ENCODE results near the gene ARID3B.
"Not testable (repeated sequence)": the region's sequence is repeated elsewhere in the genome, so short reads cannot be mapped to it uniquely, and the experiment has no call there.

ARID3B gene

DNA sequence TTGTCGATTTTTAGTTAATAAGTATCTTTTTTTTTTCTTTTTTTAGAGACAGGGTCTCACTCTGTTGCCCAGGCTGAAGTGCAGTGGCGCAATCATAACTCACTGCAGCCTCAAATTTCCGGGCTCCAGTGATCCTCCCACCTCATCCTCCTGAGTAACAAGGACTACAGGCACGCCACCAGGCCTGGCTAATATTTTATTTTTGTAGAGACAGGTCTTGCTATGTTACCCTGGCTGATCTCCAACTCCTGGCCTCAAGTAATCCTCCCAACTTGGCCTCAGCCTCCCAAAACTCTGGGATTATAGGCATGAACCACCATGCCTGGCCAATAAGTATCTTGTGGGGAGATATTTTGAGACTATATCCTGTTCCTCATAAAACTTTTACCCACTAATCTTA lies 29.4 kb upstream of the ARID3B start:
- no peak overlapping the region for H3K27ac ChIP-seq (ENCODE audit: low read length)
- no peaks in the 10 kb centered on the region for H4K20me1 ChIP-seq (ENCODE audit: insufficient read depth, low read length)
- no peak overlapping the region for H2AFZ ChIP-seq (ENCODE audit: low read depth, low read length)
- H3K9ac ChIP-seq (ENCODE audit: low read depth, low read length), result no peak overlapping the region
- TF ChIP-seq, protein P1, sequence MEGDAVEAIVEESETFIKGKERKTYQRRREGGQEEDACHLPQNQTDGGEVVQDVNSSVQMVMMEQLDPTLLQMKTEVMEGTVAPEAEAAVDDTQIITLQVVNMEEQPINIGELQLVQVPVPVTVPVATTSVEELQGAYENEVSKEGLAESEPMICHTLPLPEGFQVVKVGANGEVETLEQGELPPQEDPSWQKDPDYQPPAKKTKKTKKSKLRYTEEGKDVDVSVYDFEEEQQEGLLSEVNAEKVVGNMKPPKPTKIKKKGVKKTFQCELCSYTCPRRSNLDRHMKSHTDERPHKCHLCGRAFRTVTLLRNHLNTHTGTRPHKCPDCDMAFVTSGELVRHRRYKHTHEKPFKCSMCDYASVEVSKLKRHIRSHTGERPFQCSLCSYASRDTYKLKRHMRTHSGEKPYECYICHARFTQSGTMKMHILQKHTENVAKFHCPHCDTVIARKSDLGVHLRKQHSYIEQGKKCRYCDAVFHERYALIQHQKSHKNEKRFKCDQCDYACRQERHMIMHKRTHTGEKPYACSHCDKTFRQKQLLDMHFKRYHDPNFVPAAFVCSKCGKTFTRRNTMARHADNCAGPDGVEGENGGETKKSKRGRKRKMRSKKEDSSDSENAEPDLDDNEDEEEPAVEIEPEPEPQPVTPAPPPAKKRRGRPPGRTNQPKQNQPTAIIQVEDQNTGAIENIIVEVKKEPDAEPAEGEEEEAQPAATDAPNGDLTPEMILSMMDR (IDR thresholded peaks at IDR 0.05; ENCODE audit: borderline replicate concordance, extremely low read depth, low read length, poor library complexity, severe bottlenecking), result no peak
- no peak for TF ChIP-seq EZH2 (IDR thresholded peaks at IDR 0.05; ENCODE audit: borderline replicate concordance, low read depth, low read length, severe bottlenecking)
- peaks cover 2% of the 10 kb centered on the region; the same call in 1 of the 2 replicates for H3K4me1 ChIP-seq (ENCODE audit: insufficient read depth, low read length)
- H3K36me3 ChIP-seq (ENCODE audit: insufficient read depth, low read length), result no peaks in the 10 kb centered on the region
- H3K79me2 ChIP-seq (ENCODE audit: insufficient read depth, low read length), result no peaks in the 10 kb centered on the region
- DNase-seq (no peak), ATAC-seq (ENCODE audit: insufficient read depth, low read depth) (no peak)
- H3K9me3 ChIP-seq (ENCODE audit: insufficient read depth, low read length, severe bottlenecking), result no peaks in the 10 kb centered on the region
- H3K4me3 ChIP-seq (ENCODE audit: low read depth in 1 of 2, low read length in 2 of 2), result no peak overlapping the region
- no peaks in the 10 kb centered on the region for H3K27me3 ChIP-seq (ENCODE audit: insufficient read depth, low read length, poor library complexity)
- H3K4me2 ChIP-seq (ENCODE audit: insufficient read depth, low read length), result no peak overlapping the region

DNA sequence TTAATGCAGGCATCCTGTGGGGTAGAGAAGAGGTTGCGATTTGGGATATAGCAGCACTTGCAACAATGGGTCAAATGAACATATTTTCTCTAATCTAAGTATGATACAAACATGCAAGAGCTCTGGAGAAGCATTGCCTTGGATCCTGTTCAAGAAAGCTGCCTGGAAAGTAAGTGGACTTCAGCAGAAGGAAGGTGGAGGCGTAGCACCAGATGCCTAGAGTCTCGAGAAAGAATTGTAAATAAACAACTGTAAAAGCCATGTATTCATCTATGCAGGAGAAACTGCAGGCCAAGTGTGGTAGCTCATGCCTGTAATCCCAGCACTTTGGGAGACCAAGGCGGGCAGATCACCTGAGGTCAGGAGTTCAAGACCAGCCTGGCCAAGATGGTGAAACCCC lies 27.0 kb upstream of the ARID3B start:
- not testable (repeated sequence) for H3K36me3 ChIP-seq (ENCODE audit: insufficient read depth, low read length); ATAC-seq (ENCODE audit: insufficient read depth, low read depth); DNase-seq

DNA sequence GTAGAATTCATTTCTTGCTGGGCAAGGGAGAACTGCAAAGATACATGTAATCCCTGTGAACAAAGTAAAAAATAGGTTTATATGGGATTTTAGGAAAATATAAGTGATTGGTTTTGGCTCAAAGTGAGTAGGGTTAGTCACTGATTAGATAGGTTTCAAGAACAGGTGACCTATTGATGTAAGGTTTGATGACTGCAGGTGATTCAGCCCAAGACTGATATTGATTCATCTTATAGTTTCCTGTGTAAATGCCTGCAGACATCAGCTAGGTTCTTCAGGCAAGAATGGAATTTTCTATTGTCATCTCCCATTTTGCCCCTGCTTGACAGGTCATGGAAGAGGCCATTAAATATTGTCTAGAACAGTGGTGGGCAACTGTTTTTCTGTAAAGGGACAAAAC lies 23.9 kb upstream of the ARID3B start:
- Histone ChIP-seq H3K4me1 (ENCODE audit: insufficient read depth, low read length) (no peaks in the 10 kb centered on the region), H3K27me3 (ENCODE audit: insufficient read depth, low read length, poor library complexity) (no peaks in the 10 kb centered on the region), H2AFZ (ENCODE audit: low read depth, low read length) (no peak overlapping the region), H3K4me3 (ENCODE audit: low read depth in 1 of 2, low read length in 2 of 2) (no peak overlapping the region), H3K9me3 (ENCODE audit: insufficient read depth, low read length, severe bottlenecking) (no peaks in the 10 kb centered on the region), H3K27ac (ENCODE audit: low read length) (no peak overlapping the region), H3K9ac (ENCODE audit: low read depth, low read length) (no peak overlapping the region), H3K36me3 (ENCODE audit: insufficient read depth, low read length) (no peaks in the 10 kb centered on the region), H4K20me1 (ENCODE audit: insufficient read depth, low read length) (no peaks in the 10 kb centered on the region), H3K79me2 (ENCODE audit: insufficient read depth, low read length) (no peaks in the 10 kb centered on the region), H3K4me2 (ENCODE audit: insufficient read depth, low read length) (no peak overlapping the region)
- ATAC-seq (ENCODE audit: insufficient read depth, low read depth), result no peak
- DNase-seq, result no peak
- TF ChIP-seq EZH2 (IDR thresholded peaks at IDR 0.05; ENCODE audit: borderline replicate concordance, low read depth, low read length, severe bottlenecking), result no peak
- TF ChIP-seq, protein P1 (IDR thresholded peaks at IDR 0.05; ENCODE audit: borderline replicate concordance, extremely low read depth, low read length, poor library complexity, severe bottlenecking), result no peak

More for the DNA sequence above, 27.0 kb upstream of the ARID3B start:
- not testable (repeated sequence) for H3K9ac ChIP-seq (ENCODE audit: low read depth, low read length); H4K20me1 ChIP-seq (ENCODE audit: insufficient read depth, low read length); H3K4me3 ChIP-seq (ENCODE audit: low read depth in 1 of 2, low read length in 2 of 2); H3K4me1 ChIP-seq (ENCODE audit: insufficient read depth, low read length); H2AFZ ChIP-seq (ENCODE audit: low read depth, low read length); H3K9me3 ChIP-seq (ENCODE audit: insufficient read depth, low read length, severe bottlenecking); H3K27ac ChIP-seq (ENCODE audit: low read length); H3K79me2 ChIP-seq (ENCODE audit: insufficient read depth, low read length); H3K4me2 ChIP-seq (ENCODE audit: insufficient read depth, low read length); H3K27me3 ChIP-seq (ENCODE audit: insufficient read depth, low read length, poor library complexity)

DNA sequence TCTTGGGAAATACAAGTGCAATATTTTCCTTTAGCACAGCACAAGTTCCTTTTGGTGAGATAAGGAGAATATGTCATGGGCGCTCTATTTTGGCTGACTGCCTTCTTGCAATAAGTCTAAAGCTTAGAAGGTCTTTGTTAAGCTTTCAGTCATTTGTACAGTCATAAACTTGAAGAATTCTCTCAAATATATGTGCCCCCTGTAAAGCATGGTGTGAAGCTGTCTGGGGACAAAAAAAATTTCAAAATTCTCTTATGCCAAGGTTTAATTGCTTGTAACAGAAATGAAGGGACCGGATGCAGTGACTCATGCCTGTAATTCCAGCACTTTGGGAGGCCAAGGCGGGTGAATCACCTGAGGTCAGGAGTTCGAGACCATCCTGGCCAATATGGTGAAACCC lies 21.7 kb upstream of the ARID3B start:
- Histone ChIP-seq H3K4me2 (ENCODE audit: insufficient read depth, low read length) (no peak overlapping the region), H2AFZ (ENCODE audit: low read depth, low read length) (no peak overlapping the region), H4K20me1 (ENCODE audit: insufficient read depth, low read length) (no peaks in the 10 kb centered on the region), H3K4me1 (ENCODE audit: insufficient read depth, low read length) (no peaks in the 10 kb centered on the region), H3K27ac (ENCODE audit: low read length) (no peak overlapping the region), H3K9me3 (ENCODE audit: insufficient read depth, low read length, severe bottlenecking) (no peaks in the 10 kb centered on the region), H3K9ac (ENCODE audit: low read depth, low read length) (no peak overlapping the region), H3K27me3 (ENCODE audit: insufficient read depth, low read length, poor library complexity) (no peaks in the 10 kb centered on the region), H3K36me3 (ENCODE audit: insufficient read depth, low read length) (no peaks in the 10 kb centered on the region), H3K4me3 (ENCODE audit: low read depth in 1 of 2, low read length in 2 of 2) (no peak overlapping the region), H3K79me2 (ENCODE audit: insufficient read depth, low read length) (no peaks in the 10 kb centered on the region)
- DNase-seq (no peak), ATAC-seq (ENCODE audit: insufficient read depth, low read depth) (no peak)
- TF ChIP-seq EZH2 (IDR thresholded peaks at IDR 0.05; ENCODE audit: borderline replicate concordance, low read depth, low read length, severe bottlenecking), result no peak
- TF ChIP-seq, protein P1 (IDR thresholded peaks at IDR 0.05; ENCODE audit: borderline replicate concordance, extremely low read depth, low read length, poor library complexity, severe bottlenecking), result no peak

Measured in DND-41 (cell line).